ENCODE data around the gene EML1. TPM values are rescaled to one million over a fixed set of nuclear protein-coding genes. Genes with fewer than 3 reads are reported as not detected.

The EML1 gene
- total RNA-seq, 3 donors from 2014 or later (not counting 1 experiment from before 2014, with no cell fraction given), result not detected

- no peak overlapping the region for H3K27ac Mint-ChIP-seq
- intact Hi-C loops (cut with micrococcal nuclease), result no loop called here
- Histone ChIP-seq H3K27ac (ENCODE audit: low read length) (no peak overlapping the region), H3K36me3 (ENCODE audit: control insufficient read depth, insufficient read depth, low read length) (no peaks in the 10 kb centered on the region), H3K4me1 (ENCODE audit: control insufficient read depth, insufficient read depth, low read length) (peaks cover 3% of the 10 kb centered on the region), H3K27me3 (ENCODE audit: control insufficient read depth, insufficient read depth, low read length) (peaks cover 35% of the 10 kb centered on the region), H3K4me3 (ENCODE audit: low read length) (no peak overlapping the region), H3K9me3 (ENCODE audit: control insufficient read depth, insufficient read depth, low read length) (no peaks in the 10 kb centered on the region)
- ATAC-seq (no peak), DNase-seq (no peak)
- H3K4me3 Mint-ChIP-seq, result peak overlapping the region; percentile 75
- no peaks in the 10 kb centered on the region for H3K36me3 Mint-ChIP-seq
- H3K4me1 Mint-ChIP-seq, result peaks cover 0 to 5% of the 10 kb centered on the region in 2 donors
- 92% methylated on average over 4 of the region's 4 CpGs for WGBS (ENCODE audit: insufficient coverage)
- TF ChIP-seq CTCF (IDR thresholded peaks at IDR 0.05), result no peak
- H3K27me3 Mint-ChIP-seq (ENCODE audit: low read depth in 2 of 2), result peaks cover 37 to 53% of the 10 kb centered on the region in 2 donors
- no peaks in the 10 kb centered on the region for H3K9me3 Mint-ChIP-seq
Observed at GRCh38 chr14:99795046-99795445, 1.8 kb downstream of the EML1 start.

GRCh38 chr14:99797231-99797630, 4.0 kb downstream of the EML1 start:
- no peak for TF ChIP-seq CTCF (IDR thresholded peaks at IDR 0.05)
- Histone ChIP-seq H3K4me1 (ENCODE audit: control insufficient read depth, insufficient read depth, low read length) (peaks cover 3% of the 10 kb centered on the region), H3K27me3 (ENCODE audit: control insufficient read depth, insufficient read depth, low read length) (peaks cover 35% of the 10 kb centered on the region), H3K27ac (ENCODE audit: low read length) (no peak overlapping the region), H3K9me3 (ENCODE audit: control insufficient read depth, insufficient read depth, low read length) (no peaks in the 10 kb centered on the region), H3K4me3 (ENCODE audit: low read length) (no peak overlapping the region), H3K36me3 (ENCODE audit: control insufficient read depth, insufficient read depth, low read length) (no peaks in the 10 kb centered on the region)
- peaks cover 0 to 4% of the 10 kb centered on the region in 2 donors for H3K4me1 Mint-ChIP-seq
- no peak for DNase-seq
- no peak for ATAC-seq
- intact Hi-C loops (cut with micrococcal nuclease), result no loop called here
- H3K27me3 Mint-ChIP-seq (ENCODE audit: low read depth in 2 of 2), result peaks cover 34 to 50% of the 10 kb centered on the region in 2 donors
- H3K36me3 Mint-ChIP-seq, result no peaks in the 10 kb centered on the region
- H3K4me3 Mint-ChIP-seq, result no peak overlapping the region
- no peaks in the 10 kb centered on the region for H3K9me3 Mint-ChIP-seq
- no peak overlapping the region for H3K27ac Mint-ChIP-seq

GRCh38 chr14:99800781-99801180, 7.6 kb downstream of the EML1 start:
- Histone ChIP-seq H3K4me3 (ENCODE audit: low read length) (no peak overlapping the region), H3K27ac (ENCODE audit: low read length) (no peak overlapping the region), H3K9me3 (ENCODE audit: control insufficient read depth, insufficient read depth, low read length) (no peaks in the 10 kb centered on the region), H3K36me3 (ENCODE audit: control insufficient read depth, insufficient read depth, low read length) (no peaks in the 10 kb centered on the region), H3K27me3 (ENCODE audit: control insufficient read depth, insufficient read depth, low read length) (peaks cover 13% of the 10 kb centered on the region), H3K4me1 (ENCODE audit: control insufficient read depth, insufficient read depth, low read length) (no peaks in the 10 kb centered on the region)
- DNase-seq (no peak), ATAC-seq (no peak)
- H3K27ac Mint-ChIP-seq, result no peak overlapping the region
- H3K9me3 Mint-ChIP-seq, result no peaks in the 10 kb centered on the region
- intact Hi-C loops (cut with micrococcal nuclease), result no loop called here
- H3K4me3 Mint-ChIP-seq, result no peak overlapping the region
- H3K27me3 Mint-ChIP-seq (ENCODE audit: low read depth in 2 of 2), result peaks cover 23 to 42% of the 10 kb centered on the region in 2 donors
- no peak for TF ChIP-seq CTCF (IDR thresholded peaks at IDR 0.05)
- H3K36me3 Mint-ChIP-seq, result no peaks in the 10 kb centered on the region
- 69% methylated on average over 5 of the region's 5 CpGs for WGBS (ENCODE audit: insufficient coverage)
- no peaks in the 10 kb centered on the region for H3K4me1 Mint-ChIP-seq

GRCh38 chr14:99802301-99803105, 9.3 kb downstream of the EML1 start:
- intact Hi-C loops (cut with micrococcal nuclease), result no loop called here
- Histone ChIP-seq H3K9me3 (ENCODE audit: control insufficient read depth, insufficient read depth, low read length) (no peaks in the 10 kb centered on the region), H3K27ac (ENCODE audit: low read length) (no peak overlapping the region), H3K27me3 (ENCODE audit: control insufficient read depth, insufficient read depth, low read length) (peaks cover 10% of the 10 kb centered on the region), H3K4me3 (ENCODE audit: low read length) (no peak overlapping the region), H3K4me1 (ENCODE audit: control insufficient read depth, insufficient read depth, low read length) (no peaks in the 10 kb centered on the region), H3K36me3 (ENCODE audit: control insufficient read depth, insufficient read depth, low read length) (no peaks in the 10 kb centered on the region)
- DNase-seq, result no peak
- H3K4me1 Mint-ChIP-seq, result no peaks in the 10 kb centered on the region
- TF ChIP-seq CTCF (IDR thresholded peaks at IDR 0.05), result no peak
- peaks cover 15 to 28% of the 10 kb centered on the region in 2 donors for H3K27me3 Mint-ChIP-seq (ENCODE audit: low read depth in 2 of 2)
- ATAC-seq, result no peak
- 86% methylated on average over 13 of the region's 13 CpGs for WGBS (ENCODE audit: insufficient coverage)
- no peaks in the 10 kb centered on the region for H3K9me3 Mint-ChIP-seq
- no peaks in the 10 kb centered on the region for H3K36me3 Mint-ChIP-seq
- H3K27ac Mint-ChIP-seq, result no peak overlapping the region
- no peak overlapping the region for H3K4me3 Mint-ChIP-seq

Measured in natural killer cell (primary cell).